Limb (tissue), 2 donors: Measurements from ENCODE around the gene MBLAC1.

Experiments used
- DNase-seq, 2 donors: peaks; one replicate each; pipeline ENCODE4 v3.0.0-alpha.2; 2016; ENCODE audit errors: extremely low spot score in 2 of 2

The MBLAC1 gene

DNA sequence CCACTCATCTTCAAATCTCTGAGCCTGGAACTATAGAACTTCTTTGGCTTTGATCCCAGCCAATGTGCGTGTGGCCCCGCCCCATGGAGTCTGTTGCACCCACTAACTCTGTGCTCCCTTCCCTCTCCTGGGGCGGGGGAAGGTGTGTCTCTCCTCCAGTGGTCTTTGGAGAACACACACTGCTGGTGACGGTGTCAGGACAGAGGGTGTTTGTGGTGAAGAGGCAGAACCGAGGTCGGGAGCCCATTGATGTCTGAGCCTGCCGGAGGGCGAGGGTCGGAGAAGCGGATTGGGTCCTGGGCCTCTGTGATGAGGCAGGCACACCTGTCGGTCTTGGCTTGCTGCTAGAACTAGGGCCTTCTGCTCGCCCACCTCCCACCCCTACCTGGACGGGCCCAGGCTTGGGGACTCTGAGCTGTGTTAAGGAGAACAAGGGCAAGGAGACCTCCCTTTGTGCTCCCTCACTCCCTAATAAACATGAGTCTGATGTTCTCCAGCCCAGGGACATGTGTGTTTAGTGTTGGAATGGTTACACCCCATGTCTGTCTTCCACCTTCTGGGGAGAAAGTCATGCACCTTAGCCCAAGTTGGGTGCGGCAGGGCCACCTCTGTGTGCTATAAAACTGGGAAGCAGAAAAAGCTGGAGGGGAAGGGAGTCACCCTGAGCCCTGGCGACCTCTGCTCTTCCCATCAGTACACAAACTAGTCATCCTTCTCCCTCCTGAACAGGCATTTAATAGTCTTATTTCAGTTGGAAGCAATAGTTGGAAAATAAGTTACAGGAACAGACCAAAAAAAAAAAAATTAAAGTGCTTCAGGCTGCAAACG is 27.2 kb downstream of the MBLAC1 start:
- DNase-seq = no peak

DNA sequence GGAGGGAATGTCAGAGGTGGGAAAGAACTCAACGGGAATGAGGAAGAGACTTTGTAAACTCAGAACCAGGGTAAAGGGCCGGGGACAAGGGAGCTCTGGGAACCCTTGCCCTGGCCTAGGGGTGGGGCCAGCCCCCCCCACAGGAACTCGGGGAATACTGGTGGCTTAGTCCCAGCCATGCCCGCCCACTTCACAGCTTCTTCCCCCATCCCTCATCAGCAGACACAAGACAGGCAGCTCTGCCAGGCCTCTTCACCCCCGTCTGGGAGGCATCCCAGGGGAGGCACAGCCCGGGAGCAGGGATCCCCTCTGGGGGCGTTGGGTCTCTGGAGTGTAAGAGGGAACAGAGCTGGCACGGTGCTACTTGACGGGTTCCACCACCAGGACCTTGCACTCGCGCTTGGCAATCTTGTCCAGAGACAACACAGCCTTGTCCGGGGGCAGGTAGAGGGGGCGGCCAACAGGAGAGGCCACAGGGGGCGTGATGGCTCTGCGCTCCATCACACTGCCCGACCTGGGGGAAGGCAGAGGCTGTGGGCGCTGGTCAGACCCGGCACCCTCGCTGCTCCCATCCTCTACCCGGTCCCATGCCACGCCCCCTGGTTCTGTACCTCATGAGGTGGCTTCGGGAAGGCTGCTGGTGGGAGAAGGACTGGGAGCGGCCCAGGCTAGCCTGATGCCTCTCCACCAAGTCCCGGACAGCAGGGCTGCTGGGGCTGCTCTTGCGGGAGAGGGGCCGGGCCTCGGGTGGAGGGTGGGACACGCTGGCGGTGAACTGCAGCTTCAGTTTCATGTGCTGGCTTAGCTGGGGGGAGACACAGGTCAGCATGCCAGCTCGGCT is 28.1 kb downstream of the MBLAC1 start:
- no peak for DNase-seq

DNA sequence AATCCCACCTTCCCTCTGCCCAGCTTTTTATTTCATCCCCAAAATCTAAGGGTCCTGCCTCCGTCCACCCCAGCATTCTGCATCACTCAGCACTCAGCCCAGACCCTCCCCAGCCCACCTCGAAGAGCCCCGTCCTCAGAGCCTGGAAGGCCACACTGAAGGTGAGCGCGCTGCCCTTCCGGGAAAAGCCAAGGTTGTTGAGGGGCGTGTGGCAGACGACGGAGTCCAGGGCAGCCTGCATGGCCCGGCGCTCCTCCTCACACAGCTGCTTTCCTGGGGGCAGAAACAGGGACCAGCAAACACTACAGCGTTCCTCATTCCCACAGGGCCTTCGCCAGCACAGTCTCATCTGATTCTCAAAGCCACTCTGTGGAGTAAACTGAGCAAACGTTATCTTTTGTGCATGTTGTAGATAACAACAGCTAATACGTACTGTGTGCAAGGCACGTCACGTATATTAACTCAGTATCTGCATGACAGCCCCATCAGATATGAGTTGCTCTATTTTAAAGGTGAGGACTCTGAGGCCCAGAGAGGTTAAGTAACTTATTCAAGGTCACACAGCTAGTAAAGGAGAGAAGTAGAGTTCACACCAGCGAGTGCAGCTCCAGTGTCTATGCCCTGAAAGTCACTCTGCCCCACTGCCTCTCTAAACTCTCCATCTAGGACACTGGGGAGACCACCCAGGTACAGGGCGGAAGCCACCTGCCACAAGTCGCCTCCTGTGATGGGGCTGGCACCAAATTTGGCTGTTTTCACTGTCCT is 29.0 kb downstream of the MBLAC1 start:
- no peak for DNase-seq

DNA sequence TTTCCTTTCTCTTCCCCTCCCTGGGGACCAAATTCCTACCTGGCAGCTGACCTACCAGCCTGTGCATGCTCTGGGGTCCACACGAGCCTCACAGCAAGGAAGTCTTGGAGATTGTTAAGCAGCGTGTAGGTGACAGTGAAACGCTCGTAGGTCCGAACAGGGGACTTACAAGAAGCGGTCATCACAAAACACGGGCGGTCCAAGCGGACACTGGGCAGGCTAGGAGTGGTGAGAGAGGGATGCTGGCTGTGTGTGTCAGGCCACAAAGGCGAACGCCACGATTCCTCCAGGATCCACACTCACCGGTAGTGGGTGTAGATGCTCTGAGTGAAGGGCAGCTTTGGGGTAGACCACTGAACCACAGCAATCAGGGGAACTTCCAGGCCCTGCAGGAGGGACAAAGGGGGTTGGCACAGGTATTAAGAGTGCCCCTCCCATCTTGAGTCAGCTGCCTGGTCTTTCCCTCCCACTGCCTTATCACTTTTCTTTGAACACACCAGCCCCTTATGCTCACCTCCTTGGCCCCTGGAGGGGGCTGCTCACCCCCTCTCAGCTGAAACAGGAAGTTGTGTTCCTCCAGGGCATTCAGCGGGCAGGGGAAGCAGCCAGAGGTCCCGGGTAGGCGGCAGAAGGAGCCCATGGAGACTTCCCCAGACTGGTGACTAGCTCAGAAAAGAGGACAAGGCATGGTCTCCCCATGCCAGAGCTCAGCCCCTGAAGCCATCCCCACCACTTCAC is 29.7 kb downstream of the MBLAC1 start:
- DNase-seq = no peak

DNA sequence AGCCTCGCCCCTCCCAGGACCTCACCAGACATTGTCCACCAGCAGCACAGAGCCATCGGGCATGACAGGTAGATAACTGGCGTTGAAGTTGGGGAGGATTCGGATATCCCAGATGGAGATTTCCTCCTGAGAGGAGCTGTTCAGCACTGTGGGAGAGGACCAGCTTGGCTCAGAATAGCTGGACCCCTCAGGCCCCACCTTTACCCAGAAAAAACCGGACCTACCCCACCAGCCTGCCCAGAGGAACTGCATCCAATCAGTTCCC is 30.2 kb downstream of the MBLAC1 start:
- no peak for DNase-seq

DNA sequence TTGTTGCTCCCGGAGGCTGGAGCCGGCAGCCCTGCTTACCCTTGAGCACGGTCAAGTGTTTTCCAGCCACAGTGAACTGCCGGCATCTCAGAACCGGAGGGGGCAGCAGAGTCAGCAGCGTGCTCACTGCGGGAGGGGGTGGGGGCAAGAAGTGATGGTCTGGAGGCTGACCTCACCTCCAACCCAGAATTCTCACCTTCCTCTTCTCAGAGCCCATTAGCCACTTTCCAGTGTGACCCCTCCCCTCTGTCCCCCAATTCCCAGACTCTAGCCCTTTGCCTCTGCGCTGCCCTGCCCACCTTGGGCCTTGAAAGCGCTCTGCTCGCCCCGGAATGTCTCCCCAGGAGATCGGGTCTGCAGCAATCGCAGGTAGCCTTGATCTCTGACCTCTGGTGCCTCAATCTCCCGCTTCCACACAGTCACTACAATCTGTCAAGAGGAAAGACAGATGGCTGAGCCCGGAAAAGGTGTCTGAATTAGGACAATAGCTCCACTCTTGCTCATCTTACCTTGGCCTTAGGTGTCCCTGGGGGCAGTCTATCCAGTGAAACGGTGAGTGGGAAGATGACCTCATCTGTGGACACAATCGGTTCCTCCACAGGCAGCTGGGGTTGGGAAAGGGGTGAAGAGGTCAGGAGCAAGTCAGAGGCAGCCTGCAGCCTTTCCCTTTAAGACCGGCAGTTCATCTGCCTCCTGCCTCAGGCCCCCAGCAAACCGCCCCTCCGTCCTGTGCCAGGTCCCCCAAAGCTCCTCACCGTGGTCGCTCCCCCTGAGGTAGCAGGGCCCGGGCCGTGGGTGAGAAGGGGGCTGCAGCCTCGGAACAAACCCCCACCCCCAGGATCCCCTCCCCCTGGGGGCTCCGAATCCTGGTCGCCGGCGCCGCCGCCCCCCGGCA is 30.8 kb downstream of the MBLAC1 start:
- no peak for DNase-seq

DNA sequence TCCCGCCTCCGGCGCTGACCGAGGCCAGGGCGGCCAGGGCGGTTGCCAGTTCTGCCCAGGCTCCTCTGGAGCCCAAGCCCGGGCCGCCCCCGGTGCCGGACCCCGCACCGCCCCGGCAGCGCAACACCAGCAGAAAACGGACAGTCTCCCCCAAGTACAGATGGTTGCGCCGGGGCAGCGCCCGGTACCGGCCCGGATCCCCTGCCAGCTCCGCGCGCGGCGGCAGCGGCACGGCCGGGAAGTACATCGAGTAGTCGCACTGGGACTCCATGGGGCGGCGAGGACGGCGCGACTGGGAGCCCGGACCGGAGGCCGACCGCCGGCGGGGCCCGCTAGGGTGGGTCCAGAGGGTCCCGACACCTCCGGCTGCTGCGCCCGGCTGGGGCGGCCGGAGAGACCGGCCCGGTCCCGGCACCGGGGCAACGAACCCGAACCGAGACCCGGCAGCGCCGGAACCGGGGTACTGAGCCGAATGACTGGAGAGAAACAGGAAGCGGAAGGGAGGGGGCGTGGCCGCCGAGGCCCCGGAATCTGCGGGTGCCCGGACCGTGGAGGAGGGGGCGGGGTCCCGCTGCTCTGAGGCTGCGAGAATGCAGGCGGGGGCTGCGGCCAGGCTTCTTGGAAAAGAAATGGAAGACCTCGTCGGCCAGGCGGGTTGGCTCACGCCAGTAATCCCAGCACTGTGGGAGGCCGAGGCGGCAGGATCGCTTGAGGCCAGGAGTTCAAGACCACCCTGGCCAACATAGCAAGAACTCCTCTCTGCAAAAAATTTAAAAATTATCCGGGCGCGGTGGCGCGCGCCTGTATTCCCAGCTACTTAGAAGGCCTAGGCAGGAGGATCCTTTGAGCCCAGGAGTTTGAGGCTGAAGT is 31.7 kb downstream of the MBLAC1 start, which contains the start of gene TRAPPC14:
Gene TRAPPC14, minus strand, starts transcription at position 495 of the 870 bp plus-strand sequence. Its CDS starts 224 bp downstream, at position 271.
- peak; percentile 89 to 94 for DNase-seq

DNA sequence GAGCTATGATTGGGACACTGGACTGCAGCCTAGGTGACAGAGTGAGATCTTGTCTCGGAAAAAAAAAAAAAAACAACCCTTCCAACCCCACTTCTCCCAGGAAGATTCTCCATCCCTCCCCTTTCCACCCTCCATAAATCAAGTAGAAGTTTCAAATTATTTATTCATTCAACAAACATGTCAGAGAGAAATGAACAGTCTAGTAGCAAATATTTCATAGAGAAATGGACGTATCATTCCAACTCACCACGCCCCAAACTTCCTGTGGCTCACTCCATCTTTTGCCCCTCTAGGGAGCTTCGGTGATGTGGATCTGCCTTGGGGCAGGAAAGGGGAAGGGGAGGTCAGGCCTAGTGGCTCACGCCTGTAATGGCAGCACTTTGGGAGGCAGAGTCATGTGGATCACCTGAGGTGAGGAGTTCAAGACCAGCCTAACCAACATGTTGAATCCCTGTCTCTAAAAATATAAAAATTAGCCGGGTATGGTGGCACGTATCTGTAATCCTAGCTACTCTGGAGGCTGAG is 32.4 kb downstream of the MBLAC1 start:
- no peak for DNase-seq

DNA sequence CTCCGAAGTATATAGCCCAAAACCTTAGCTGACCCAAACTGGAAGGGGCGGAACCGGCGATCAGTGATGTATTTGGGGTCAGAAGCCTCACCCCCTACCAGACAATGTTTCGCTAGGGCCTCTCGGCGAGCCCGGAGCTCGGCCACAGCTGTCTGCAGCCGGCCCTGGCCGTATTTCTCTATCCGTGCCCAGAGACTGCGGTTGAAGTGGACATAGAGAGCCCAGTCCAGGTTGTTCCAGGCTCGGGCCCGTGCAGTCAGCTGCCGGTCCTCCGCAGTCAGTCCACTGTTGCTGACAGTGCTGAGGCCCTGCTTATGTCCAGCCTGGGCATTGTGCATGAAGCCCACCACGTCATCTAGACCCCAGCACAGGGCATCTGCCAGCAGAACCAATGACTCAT is 33.3 kb downstream of the MBLAC1 start:
- DNase-seq = no peak

DNA sequence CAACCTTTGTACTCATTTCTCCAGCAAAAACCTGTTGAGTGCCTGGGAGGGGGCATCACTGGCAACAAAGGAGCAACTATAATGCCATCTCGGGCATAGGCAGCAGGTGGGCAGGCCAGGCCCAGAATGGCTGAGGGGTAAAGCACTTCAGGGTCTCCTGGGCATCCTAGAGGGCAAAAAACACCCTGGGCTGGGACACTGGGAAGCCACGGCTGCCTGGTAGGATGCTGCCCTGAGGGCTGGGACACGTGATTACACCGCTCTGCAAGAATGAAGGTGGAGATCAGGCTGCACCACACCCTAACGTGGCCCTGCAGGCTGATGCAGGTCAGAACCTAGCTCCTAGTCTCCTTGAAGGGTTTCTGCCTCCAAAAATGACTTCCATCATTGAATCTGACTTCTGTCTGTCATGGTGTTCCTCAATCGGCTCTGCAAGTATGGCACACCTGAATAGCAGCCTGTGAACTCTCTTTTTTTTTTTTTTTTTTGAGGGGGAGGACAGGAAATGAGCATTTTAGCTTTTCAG is 36.3 kb downstream of the MBLAC1 start:
- no peak for DNase-seq

DNA sequence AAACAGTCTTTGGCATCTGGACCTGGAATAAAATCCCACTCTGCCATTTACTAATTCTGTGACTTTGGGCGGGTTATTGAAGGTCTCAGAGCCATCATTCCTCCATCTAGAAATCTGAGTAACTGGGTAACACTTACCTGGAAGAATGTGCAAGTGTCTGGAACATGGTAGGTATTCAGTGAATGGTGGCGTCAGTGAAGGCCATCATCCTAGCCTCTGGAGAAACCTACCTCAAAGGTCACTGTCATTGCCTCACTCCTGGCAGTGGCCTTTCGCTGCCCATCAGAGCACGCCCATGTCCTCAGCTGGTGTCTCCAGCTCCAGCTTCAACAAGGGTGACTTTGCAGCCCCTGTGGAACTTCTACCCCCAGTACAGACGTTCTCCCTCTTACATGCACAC is 37.1 kb downstream of the MBLAC1 start:
- DNase-seq = no peak

DNA sequence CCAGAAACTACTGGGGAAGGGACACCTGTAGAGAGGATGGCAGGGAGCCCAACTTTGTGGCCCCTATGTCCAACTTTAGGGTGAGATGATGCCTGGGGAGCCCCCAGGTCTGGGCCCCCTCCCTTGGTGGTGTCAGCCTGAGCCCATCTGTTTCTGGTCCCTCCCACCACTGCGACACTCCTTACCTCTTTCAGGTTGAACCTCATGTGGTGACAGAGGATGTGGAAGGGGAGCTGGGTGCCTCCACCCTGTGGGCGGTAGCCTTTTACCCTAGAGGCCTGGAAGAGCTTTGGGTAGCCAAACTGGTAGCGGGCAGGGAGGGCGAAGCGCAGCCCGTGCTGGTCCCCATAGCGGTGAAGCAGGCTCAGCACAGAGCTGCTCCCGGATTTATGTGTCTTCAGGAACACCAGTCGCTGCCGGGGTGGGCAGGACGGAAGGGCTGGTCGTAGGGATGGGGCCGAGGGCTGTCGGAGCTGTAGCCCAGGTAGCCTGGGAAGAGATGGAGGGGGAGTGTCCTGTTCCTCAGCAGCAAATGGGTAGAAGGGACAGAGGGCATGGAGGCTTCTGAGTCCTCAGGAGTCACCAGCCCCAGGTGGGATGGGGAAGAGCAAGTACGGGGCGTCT is 39.7 kb downstream of the MBLAC1 start:
- DNase-seq = no peak

DNA sequence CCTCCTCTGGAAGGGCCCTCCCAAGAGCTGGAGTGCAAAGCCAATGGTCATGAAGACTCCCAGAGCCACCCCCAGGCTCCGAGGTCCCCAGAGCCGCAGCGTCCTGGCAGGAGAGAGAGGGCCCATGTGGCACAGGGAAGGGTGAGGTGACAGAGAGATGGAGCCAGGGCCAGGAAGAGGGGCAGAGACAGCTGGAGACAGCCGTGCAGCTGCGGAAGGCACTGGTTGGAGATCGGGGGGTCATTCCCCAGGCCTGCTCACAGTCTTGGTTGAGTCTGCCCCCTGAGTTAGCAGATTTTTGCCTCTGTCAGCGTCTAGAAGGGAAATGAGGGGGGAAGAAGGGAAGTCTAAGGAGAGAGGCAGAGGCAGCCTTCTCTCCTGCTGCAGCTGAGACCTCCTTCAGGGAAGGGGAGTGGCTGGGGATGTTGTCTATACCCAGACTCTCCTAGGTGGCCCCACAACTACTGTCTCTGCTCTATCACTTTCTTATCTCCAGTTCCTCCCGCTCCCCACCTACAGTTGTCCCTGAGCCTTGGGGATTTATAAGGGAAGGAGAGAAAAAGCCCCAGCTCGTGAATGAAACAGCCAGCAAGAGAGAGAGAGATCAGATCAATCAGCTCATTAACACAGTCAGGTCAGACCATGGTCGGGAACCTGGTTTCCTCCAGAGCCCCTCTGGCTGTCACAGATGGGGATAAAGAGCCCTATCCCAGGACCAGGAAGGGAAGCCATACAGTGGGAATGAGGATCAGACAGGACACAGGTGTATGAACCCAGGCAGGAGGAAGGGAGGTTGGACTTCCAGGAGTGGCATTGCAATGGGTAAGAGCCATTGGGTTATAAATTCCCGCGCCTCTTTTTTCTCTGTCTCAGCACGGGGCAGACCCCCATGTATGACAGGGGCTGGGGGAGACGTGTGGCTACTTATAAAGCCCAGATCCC is 40.5 kb downstream of the MBLAC1 start:
- DNase-seq = no peak

DNA sequence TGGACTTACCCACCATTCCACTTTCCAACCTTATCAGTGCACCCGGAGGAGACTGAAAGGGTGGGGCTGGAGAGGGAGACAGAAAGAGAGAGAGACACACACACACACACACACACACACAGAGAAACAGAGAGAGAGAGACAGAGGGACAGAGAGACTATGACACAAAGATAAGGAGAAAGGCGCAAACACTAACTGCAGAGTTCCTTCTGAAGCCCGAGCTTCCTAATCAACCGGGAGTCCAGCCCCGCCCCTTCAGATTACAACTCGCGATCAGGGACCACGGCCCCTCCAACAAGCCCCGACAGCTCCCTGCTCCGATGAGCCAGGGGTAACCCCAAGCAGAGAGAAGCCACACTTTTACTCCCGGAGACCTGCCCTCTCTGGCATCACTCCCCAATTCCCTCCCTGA is 41.2 kb downstream of the MBLAC1 start:
- DNase-seq = peak in 1 of 2 donors; percentile 61

DNA sequence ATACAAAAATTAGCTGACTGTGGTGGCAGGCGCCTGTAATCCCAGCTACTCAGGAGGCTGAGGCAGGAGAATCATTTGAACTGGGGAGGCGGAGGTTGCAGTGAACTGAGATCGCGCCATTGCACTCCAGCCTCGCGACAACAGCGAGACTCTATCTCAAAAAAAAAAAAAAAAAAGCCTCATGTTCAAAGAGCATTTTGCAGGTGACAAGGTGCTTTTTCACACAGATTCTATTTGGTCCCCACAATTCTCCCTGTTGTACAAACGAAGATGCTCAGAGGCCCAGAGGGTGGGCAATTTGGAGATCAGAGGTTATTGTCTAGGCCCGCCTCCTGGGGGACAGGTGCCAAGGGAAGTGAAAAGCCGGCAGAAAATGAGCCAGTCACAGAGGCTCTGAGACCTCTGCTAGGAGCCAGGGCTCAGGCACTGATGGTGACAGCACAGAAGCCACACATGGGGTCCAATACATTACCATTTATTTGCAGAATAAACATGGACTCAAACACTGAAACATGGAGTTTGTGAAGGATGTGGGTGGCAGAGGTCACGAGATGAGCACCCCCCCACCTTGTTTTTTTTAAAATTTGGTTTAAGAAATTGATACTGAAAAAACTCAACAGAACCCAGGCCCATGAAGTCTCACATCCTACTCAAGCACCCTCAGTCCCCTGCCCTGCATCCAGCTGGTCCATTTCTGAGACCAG is 42.5 kb downstream of the MBLAC1 start:
- DNase-seq = no peak

DNA sequence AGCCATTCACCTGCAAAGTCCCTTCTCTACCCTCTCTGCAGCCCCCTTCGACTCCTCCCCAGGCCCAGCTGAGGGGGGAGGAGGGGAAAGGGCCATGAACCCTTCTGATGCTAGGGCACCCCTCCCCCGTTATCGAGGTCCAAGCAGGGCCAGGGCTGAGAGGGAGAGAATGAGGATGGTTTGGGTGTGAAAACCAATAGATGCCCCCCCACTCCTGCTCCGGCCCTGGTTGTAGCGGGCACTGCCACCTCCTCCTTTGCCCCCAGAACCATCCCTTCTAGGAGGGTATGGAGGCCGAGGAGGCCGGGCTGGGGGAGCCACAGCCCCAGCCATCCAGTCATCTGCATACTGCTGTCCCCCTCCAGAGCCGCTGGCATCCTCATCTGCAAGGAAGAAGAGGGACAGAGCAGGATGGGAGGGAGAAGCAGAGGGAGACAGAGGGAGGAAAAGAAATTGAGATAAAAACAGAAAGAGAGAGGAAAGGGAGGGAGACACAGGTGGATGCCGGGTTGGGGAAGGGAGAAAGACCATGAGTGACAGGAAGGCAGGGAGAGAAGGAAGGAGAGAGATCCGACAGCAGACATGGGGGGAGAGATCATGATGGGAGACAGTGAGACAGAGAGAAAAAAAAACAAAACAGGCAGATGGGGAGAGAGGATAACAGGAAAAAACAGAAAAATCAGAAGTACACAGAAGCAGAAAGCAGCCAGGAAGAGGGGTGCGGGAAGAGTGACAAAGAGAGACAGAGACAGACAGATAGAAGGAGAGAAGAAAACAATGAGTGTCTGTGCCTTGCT is 43.5 kb downstream of the MBLAC1 start:
- DNase-seq = no peak
